H1 (cell line): Measurements from ENCODE around the gene EIF4A3. TPM values are rescaled to one million over a fixed set of nuclear protein-coding genes. Genes with fewer than 3 reads are reported as not detected.

Source experiments
- CTCF ChIA-PET: fragments of 300-600 bp; sonication (Branson Sonifier 250); formaldehyde crosslinking; loops from one replicate; lab custom pipeline; 2021; ENCODE audit not compliant: partially characterized antibody; lab: Charles Lee
- POLR2A ChIA-PET: fragments of 300-600 bp; sonication (Branson Sonifier 250); formaldehyde crosslinking; loops from one replicate; lab custom pipeline; 2021; ENCODE audit warnings: inconsistent platforms; ENCODE audit not compliant: partially characterized antibody; lab: Charles Lee
- DNase-seq, 2 experiments: peaks; one replicate each; pipeline versions ENCODE4 v3.0.0 to v3.0.0-alpha.2; 2010 to 2022; ENCODE audit warnings: low spot score in 2 of 2, low read depth in 1 of 2, mixed read lengths in 1 of 2
- FAIRE-seq: peaks from 2 replicates; lab custom pipeline; 2011; peaks lifted over from hg19 to GRCh38; lab: Jason Lieb, UNC
- H2AFZ ChIP-seq: 2 replicates; pipeline ENCODE4 v1.8.1; 2012; ENCODE audit warnings: low read length, inconsistent platforms
- H2AK5ac ChIP-seq: 2 replicates; pipeline ENCODE4 v1.6.1; 2013; ENCODE audit warnings: low read depth, low read length
- H2BK120ac ChIP-seq: replicated peaks from 2 replicates; pipeline ENCODE3; 2013; ENCODE audit warnings: low read depth, low read length, inconsistent platforms
- H2BK12ac ChIP-seq: 2 replicates; pipeline ENCODE4 v1.6.1; 2013; ENCODE audit warnings: low read depth, low read length
- H2BK15ac ChIP-seq: 2 replicates; pipeline ENCODE4 v1.6.1; 2013; ENCODE audit warnings: low read length
- H2BK20ac ChIP-seq: 2 replicates; pipeline ENCODE4 v1.6.1; 2013; ENCODE audit warnings: low read length
- H2BK5ac ChIP-seq: 2 replicates; pipeline ENCODE4 v1.6.1; 2013; ENCODE audit warnings: low read depth, low read length
- H3K14ac ChIP-seq: 2 replicates; pipeline ENCODE4 v1.6.1; 2013; ENCODE audit warnings: inconsistent platforms; ENCODE audit not compliant: insufficient read length
- H3K18ac ChIP-seq: 2 replicates; pipeline ENCODE4 v1.6.1; 2013; ENCODE audit warnings: low read length; ENCODE audit errors: extremely low read depth
- H3K23ac ChIP-seq: 2 replicates; pipeline ENCODE4 v1.6.1; 2013; ENCODE audit warnings: inconsistent platforms; ENCODE audit not compliant: insufficient read length
- H3K23me2 ChIP-seq: 2 replicates; pipeline ENCODE4 v1.6.1; 2013; ENCODE audit warnings: low read depth, low read length
- H3K27ac ChIP-seq: 2 replicates; pipeline ENCODE4 v1.6.1; 2011; ENCODE audit warnings: low read depth, low read length, inconsistent platforms
- H3K27me3 ChIP-seq, 4 experiments: replicated peaks in 1 of 4; 1 replicate in 1 of 4; 2 replicates in 3 of 4; pipeline versions ENCODE4 v1.6.1 to v1.8.1; 2011 to 2013; ENCODE audit warnings: low read length in 3 of 4, mild to moderate bottlenecking in 3 of 4, inconsistent platforms in 2 of 4, mixed read lengths in 2 of 4, moderate library complexity in 1 of 4; ENCODE audit not compliant: control insufficient read depth in 3 of 4, insufficient read depth in 3 of 4; ENCODE audit errors: extremely low read depth in 1 of 4
- H3K36me3 ChIP-seq, 4 experiments: 2 replicates each; pipeline versions ENCODE4 v1.6.1 to v1.8.1; 2011 to 2013; ENCODE audit warnings: mild to moderate bottlenecking in 4 of 4, low read length in 3 of 4, moderate library complexity in 2 of 4, control low read depth in 1 of 4, inconsistent platforms in 1 of 4; ENCODE audit not compliant: insufficient read depth in 4 of 4, control insufficient read depth in 2 of 4
- H3K4ac ChIP-seq: replicated peaks from 2 replicates; pipeline ENCODE3; 2013; ENCODE audit warnings: low read length, low read depth, mixed read lengths, inconsistent platforms; ENCODE audit not compliant: insufficient read length
- H3K4me1 ChIP-seq, 4 experiments: replicated peaks in 1 of 4; 1 replicate in 1 of 4; 2 replicates in 3 of 4; pipeline versions ENCODE4 v1.6.1 to v1.8.1; 2011 to 2013; ENCODE audit warnings: low read length in 3 of 4, inconsistent platforms in 2 of 4, mixed read lengths in 1 of 4; ENCODE audit not compliant: insufficient read depth in 4 of 4, control insufficient read depth in 3 of 4
- H3K4me2 ChIP-seq, 2 experiments: 2 replicates each; pipeline versions ENCODE4 v1.6.1 to v1.8.1; 2011 to 2013; ENCODE audit warnings: low read depth in 2 of 2, low read length in 2 of 2, control low read depth in 1 of 2, inconsistent platforms in 1 of 2, mild to moderate bottlenecking in 1 of 2; ENCODE audit not compliant: insufficient read depth in 1 of 2
- H3K4me3 ChIP-seq, 4 experiments: fragments of 200-600, 300-600 bp in 1 of 4; sonication (generic), shearing (Covaris generic), sonication (Bioruptor Twin) in 1 of 4; 2 replicates each; pipeline versions ENCODE4 v1.5.1 to v1.8.1; 2011 to 2016; ENCODE audit warnings: low read length in 4 of 4, low read depth in 3 of 4, control low read depth in 2 of 4, inconsistent platforms in 2 of 4, mild to moderate bottlenecking in 2 of 4, mixed read lengths in 1 of 4, moderate library complexity in 1 of 4; ENCODE audit not compliant: insufficient read depth in 2 of 4; ENCODE audit errors: extremely low read depth in 1 of 4
- H3K56ac ChIP-seq: replicated peaks from 2 replicates; pipeline ENCODE3; 2013; ENCODE audit warnings: low read depth, mild to moderate bottlenecking, mixed read lengths, low read length, inconsistent platforms; ENCODE audit not compliant: insufficient read length
- H3K79me1 ChIP-seq: 2 replicates; pipeline ENCODE4 v1.6.1; 2013; ENCODE audit warnings: low read depth, low read length, control low read depth
- H3K79me2 ChIP-seq, 2 experiments: 2 replicates each; pipeline versions ENCODE4 v1.6.1 to v1.8.1; 2012 to 2013; ENCODE audit warnings: low read length in 2 of 2, mild to moderate bottlenecking in 2 of 2, inconsistent platforms in 1 of 2; ENCODE audit not compliant: insufficient read depth in 2 of 2, control insufficient read depth in 1 of 2
- H3K9ac ChIP-seq, 4 experiments: replicated peaks in 1 of 4; 1 replicate in 1 of 4; 2 replicates in 3 of 4; pipeline versions ENCODE4 v1.6.1 to v1.8.1; 2011 to 2013; ENCODE audit warnings: low read depth in 3 of 4, low read length in 3 of 4, control low read depth in 2 of 4, mild to moderate bottlenecking in 2 of 4, moderate library complexity in 2 of 4, inconsistent platforms in 1 of 4; ENCODE audit errors: extremely low read depth in 1 of 4
- H3K9me3 ChIP-seq, 2 experiments: 2 replicates each; pipeline versions ENCODE4 v1.6.1 to v1.8.1; 2012 to 2013; ENCODE audit warnings: mild to moderate bottlenecking in 2 of 2, moderate library complexity in 2 of 2, control low read depth in 1 of 2, inconsistent platforms in 1 of 2, low read depth in 1 of 2, low read length in 1 of 2, mixed read lengths in 1 of 2; ENCODE audit not compliant: insufficient read depth in 2 of 2
- H4K20me1 ChIP-seq, 2 experiments: replicated peaks in 1 of 2; 2 replicates each; pipeline versions ENCODE3 to v1.8.1; 2011 to 2013; ENCODE audit warnings: inconsistent platforms in 2 of 2, low read length in 2 of 2, mild to moderate bottlenecking in 1 of 2; ENCODE audit not compliant: insufficient read depth in 2 of 2, control insufficient read depth in 1 of 2
- H4K5ac ChIP-seq: 2 replicates; pipeline ENCODE4 v1.6.1; 2013; ENCODE audit warnings: low read length, low read depth, mixed read lengths, inconsistent platforms; ENCODE audit not compliant: insufficient read length
- H4K8ac ChIP-seq: 2 replicates; pipeline ENCODE4 v1.8.0; 2013; ENCODE audit warnings: mild to moderate bottlenecking, moderate library complexity, low read length, inconsistent platforms; ENCODE audit not compliant: insufficient read depth; ENCODE audit errors: extremely low read depth
- H4K91ac ChIP-seq: replicated peaks from 2 replicates; pipeline ENCODE3; 2013; ENCODE audit warnings: low read length, mixed read lengths, inconsistent platforms; ENCODE audit not compliant: insufficient read length
- CEBPB ChIP-seq: IDR thresholded peaks from 2 replicates; pipeline ENCODE4 v1.6.1; 2012; ENCODE audit warnings: low read depth, low read length
- CHD1 ChIP-seq: IDR thresholded peaks from 2 replicates; pipeline ENCODE4 v1.6.1; 2012; ENCODE audit warnings: low read depth, low read length, improper control_type of control experiment
- TAF7 ChIP-seq: optimal IDR thresholded peaks from 2 replicates; pipeline ENCODE3; 2011; ENCODE audit warnings: low read depth, mild to moderate bottlenecking, inconsistent platforms, low read length, moderate library complexity, borderline replicate concordance
- WGBS, 2 experiments: shearing (Covaris generic) in 1 of 2; methylation state at CpG; one replicate each; pipeline versions ENCODE4 v1.1.6 to v1.1.7; 2013 to 2015; ENCODE audit warnings: low lambda C conversion rate in 2 of 2, mixed read lengths in 2 of 2, inconsistent platforms in 1 of 2, low coverage in 1 of 2, missing lambda C conversion rate in 1 of 2; ENCODE audit not compliant: insufficient replicate concordance in 2 of 2, insufficient coverage in 1 of 2, insufficient read length in 1 of 2; ENCODE audit errors: extremely low coverage in 1 of 2, missing lambda C conversion rate in 1 of 2; 5-methylcytosine and 5-hydroxymethylcytosine counted together
- polyA plus RNA-seq, 7 experiments: library from polyadenylated mRNA; depleted of rRNA in 3 of 7; stranded (reverse) in 5 of 7; unstranded in 2 of 7; fragments of >200 nt in 5 of 7; fragments of 200-250 nt in 2 of 7; gene quantifications; 1 replicate in 5 of 7; 2 replicates in 1 of 7; 4 replicates in 1 of 7; pipeline versions ENCODE4 v1.2.1 to v1.2.3, GENCODE V29; 2011 to 2013; ENCODE audit warnings: missing spikeins in 2 of 7, mixed read lengths in 2 of 7
- total RNA-seq: library from RNA; stranded (reverse); fragmentation: NEBNext Ultra II Directional; extraction: Animal tissue kit (Norgen Biotek cat#: 25700); gene quantifications from 2 replicates; pipeline ENCODE4 v1.2.1, GENCODE V29; 2021

Gene EIF4A3
- total and polyA plus RNA-seq, 2 of the 8 experiments (the other 6 are each of a cell fraction or from before 2014, with no cell fraction given), result 142 to 146 TPM

DNA sequence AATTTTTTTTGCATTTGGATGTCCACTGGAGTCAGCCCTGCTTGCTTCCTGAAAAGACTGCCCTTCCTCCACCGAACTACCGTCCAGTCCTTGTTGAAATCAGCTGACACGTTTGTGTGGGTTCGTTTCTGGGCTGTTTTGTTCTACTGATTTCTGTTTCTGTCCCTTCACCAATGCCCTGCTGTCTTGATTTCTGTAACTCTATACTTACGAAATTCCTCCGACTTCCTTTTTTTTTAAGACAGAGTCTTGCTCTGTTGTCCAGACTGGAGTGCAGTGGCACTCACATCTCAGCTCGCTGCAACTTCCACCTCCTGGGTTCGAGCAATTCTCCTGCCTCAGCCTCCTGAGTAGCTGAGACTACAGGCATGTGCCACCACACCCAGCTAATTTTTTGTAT lies 54.0 kb downstream of the EIF4A3 start:
- DNase-seq (no peak), FAIRE-seq (no peak)
- TF ChIP-seq CHD1 (no peak), CEBPB (no peak), TAF7 (no peak)
- H4K20me1 ChIP-seq, result no peaks in the 10 kb centered on the region
- H4K91ac ChIP-seq, result no peak overlapping the region
- H2AK5ac ChIP-seq, result no peak overlapping the region
- no peak overlapping the region for H2AFZ ChIP-seq
- no peak overlapping the region for H3K9ac ChIP-seq
- H3K23ac ChIP-seq, result no peak overlapping the region
- CTCF ChIA-PET, result interaction anchor here (1.0 to 4.4 kb wide), 5 partner anchors 9 to 104 kb away, joined by 3 to 33 read pairs (median 3); no protein-coding TSS in a partner anchor
- no peak overlapping the region for H4K8ac ChIP-seq
- no peak overlapping the region for H4K5ac ChIP-seq
- H3K27ac ChIP-seq, result no peak overlapping the region
- no peak overlapping the region for H3K4me2 ChIP-seq
- no peaks in the 10 kb centered on the region for H3K9me3 ChIP-seq
- H3K36me3 ChIP-seq, result no peaks in the 10 kb centered on the region
- H2BK5ac ChIP-seq, result no peak overlapping the region
- H3K23me2 ChIP-seq, result no peaks in the 10 kb centered on the region
- no peaks in the 10 kb centered on the region for H3K79me1 ChIP-seq
- no peak overlapping the region for H3K18ac ChIP-seq
- no peak overlapping the region for H2BK15ac ChIP-seq
- no peaks in the 10 kb centered on the region; a peak in 1 of 7 replicates for H3K4me1 ChIP-seq
- H3K79me2 ChIP-seq, result no peaks in the 10 kb centered on the region
- H3K14ac ChIP-seq, result no peak overlapping the region
- no peak overlapping the region for H2BK120ac ChIP-seq
- POLR2A ChIA-PET, result interaction anchor here (1.2 to 1.6 kb wide), 3 partner anchors 8 to 55 kb away, joined by 3 to 8 read pairs (median 3); partner anchors contain the start of gene GAA
- H3K4me3 ChIP-seq, result no peak overlapping the region
- 86% methylated on average over 8 of the region's 8 CpGs; no CpG with 5 or more reads in 1 of the 2 experiments for WGBS, 2 experiments
- H3K56ac ChIP-seq, result no peak overlapping the region
- no peaks in the 10 kb centered on the region for H3K27me3 ChIP-seq
- no peak overlapping the region for H2BK12ac ChIP-seq
- no peak overlapping the region for H3K4ac ChIP-seq
- no peak overlapping the region for H2BK20ac ChIP-seq
